HepG2 (cell line): ENCODE results near the gene DNAAF8. TPM values are rescaled to one million over a fixed set of nuclear protein-coding genes. Genes with fewer than 3 reads are reported as not detected.
A peak's percentile ranks its signal among the peaks of the same experiment; 100 is the strongest.

Source experiments
- ARID2 ChIP-seq: sonication (generic); formaldehyde crosslinking; IDR thresholded peaks from 2 replicates; pipeline ENCODE4 v1.8.1; 2022; ENCODE audit warnings: mild to moderate bottlenecking, missing genetic modification reagents, borderline replicate concordance
- CBX5 ChIP-seq: sonication (generic); formaldehyde crosslinking; IDR thresholded peaks from 2 replicates; pipeline ENCODE4 v1.4.0; 2020; ENCODE audit warnings: missing genetic modification reagents, borderline replicate concordance
- FOXK1 ChIP-seq: sonication (generic); formaldehyde crosslinking; IDR thresholded peaks from 2 replicates; pipeline ENCODE4 v1.4.0; 2020; ENCODE audit warnings: low read depth, missing genetic modification reagents, borderline replicate concordance
- KDM6A ChIP-seq: IDR thresholded peaks from 2 replicates; pipeline ENCODE4 v1.6.1; 2016; ENCODE audit warnings: low read depth
- KLF6 ChIP-seq: IDR thresholded peaks from 2 replicates; pipeline ENCODE4 v1.8.0; 2016; ENCODE audit warnings: missing biosample characterization, missing genetic modification reagents
- MED8 ChIP-seq: sonication (generic); formaldehyde crosslinking; IDR thresholded peaks from 2 replicates; pipeline ENCODE4 v1.8.1; 2023; ENCODE audit warnings: mild to moderate bottlenecking, missing genetic modification reagents; ENCODE audit not compliant: insufficient replicate concordance
- PPARG ChIP-seq: conservative IDR thresholded peaks from 2 replicates; pipeline ENCODE4 v1.6.1; 2016; ENCODE audit warnings: missing biosample characterization, missing genetic modification reagents
- SKI ChIP-seq: fragments of 450-650 bp; IDR thresholded peaks from one replicate; pipeline ENCODE4 v1.6.1; 2018; ENCODE audit warnings: mild to moderate bottlenecking; ENCODE audit not compliant: partially characterized antibody
- ZHX2 ChIP-seq, 2 experiments: sonication (generic) in 1 of 2; formaldehyde crosslinking in 1 of 2; IDR thresholded peaks; 2 replicates each; pipeline versions ENCODE4 v1.6.1 to v1.9.0; 2014 to 2022; ENCODE audit warnings: antibody characterized with exemption in 1 of 2, borderline replicate concordance in 1 of 2, inconsistent platforms in 1 of 2, low read depth in 1 of 2, missing genetic modification reagents in 1 of 2
- ZNF232 ChIP-seq: sonication (generic); formaldehyde crosslinking; IDR thresholded peaks from 2 replicates; pipeline ENCODE4 v1.4.0; 2020; ENCODE audit warnings: missing genetic modification reagents, borderline replicate concordance
- ZNF432 ChIP-seq: sonication (generic); formaldehyde crosslinking; IDR thresholded peaks from 2 replicates; pipeline ENCODE4 v1.5.0; 2020; ENCODE audit warnings: missing genetic modification reagents, mild to moderate bottlenecking, borderline replicate concordance
- ZNF597 ChIP-seq: sonication (generic); formaldehyde crosslinking; IDR thresholded peaks from 2 replicates; pipeline ENCODE4 v1.5.0; 2020; ENCODE audit warnings: missing genetic modification reagents
- ZNF703 ChIP-seq: sonication (generic); formaldehyde crosslinking; IDR thresholded peaks from 2 replicates; pipeline ENCODE4 v1.5.1; 2020; ENCODE audit warnings: missing genetic modification reagents, mild to moderate bottlenecking, moderate library complexity, borderline replicate concordance
- polyA plus RNA-seq, 8 experiments: library from polyadenylated mRNA; depleted of rRNA in 3 of 8; stranded (reverse) in 7 of 8; unstranded in 1 of 8; fragments of >200 nt; fragmentation: Illumina TruSeq in 4 of 8; extraction: Trizol in 4 of 8; gene quantifications; 2 replicates each; pipeline versions ENCODE4 v1.2.1 to v1.2.3, GENCODE V29; 2011 to 2016; ENCODE audit warnings: low read depth in 4 of 8, missing spikeins in 1 of 8, mixed read lengths in 1 of 8; ENCODE audit not compliant: insufficient read depth in 1 of 8
- total RNA-seq, 5 experiments: library from RNA; depleted of rRNA; stranded (reverse); fragments of >200 nt; fragmentation: Illumina TruSeq; extraction: Trizol; gene quantifications; 2 replicates each; pipeline ENCODE4 v1.2.3, GENCODE V29; 2016; ENCODE audit warnings: low read depth in 1 of 5
- TF ChIP-seq, protein P1 (sequence below): sonication (generic); formaldehyde crosslinking; conservative IDR thresholded peaks from 2 replicates; pipeline ENCODE4 v1.5.0; 2020; ENCODE audit warnings: missing genetic modification reagents

Gene DNAAF8
- total and polyA plus RNA-seq, 2 of the 13 experiments (the other 11 are each of a cell fraction or from before 2014, with no cell fraction given): 0.44 TPM; not detected in 1

DNA sequence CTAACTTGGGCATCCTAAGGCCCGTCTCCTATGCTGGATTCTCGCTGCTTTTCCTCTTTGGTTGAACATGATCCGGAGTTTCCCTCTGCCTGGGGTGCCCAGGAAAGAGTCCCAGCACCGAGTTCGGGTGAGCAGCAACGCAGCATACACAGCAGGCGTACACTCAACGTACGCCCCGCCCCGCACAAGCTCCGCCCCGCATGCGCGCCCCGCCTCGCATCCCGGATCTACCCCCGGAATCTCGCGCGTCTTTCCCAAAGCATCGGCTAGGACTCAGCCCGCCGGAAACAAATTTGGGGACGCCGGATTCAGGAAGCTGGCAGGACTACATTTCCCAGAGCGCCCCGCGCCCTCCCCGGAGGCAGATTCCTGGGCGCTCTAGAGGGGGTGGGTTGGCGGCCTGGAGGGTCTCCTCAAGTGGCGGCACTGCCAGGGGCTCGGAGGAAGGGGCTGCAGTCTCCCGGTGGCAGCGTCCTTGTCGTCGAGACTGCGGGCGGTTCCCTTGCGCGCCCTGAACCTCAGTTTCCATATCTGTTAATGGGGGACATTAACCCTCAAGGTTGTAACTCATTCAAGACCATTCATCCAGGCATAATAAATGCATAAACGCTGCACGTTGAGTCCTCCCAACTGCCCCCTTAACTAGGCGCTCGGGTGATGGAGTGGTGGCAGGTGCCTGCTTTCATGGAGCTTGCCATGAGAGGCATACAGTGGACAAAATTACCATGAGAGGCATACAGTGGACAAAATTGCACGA lies 34.4 kb downstream of the DNAAF8 start (continued):
- TF ChIP-seq ZNF232 (CRISPR knock-in tag): no peak
- no peak for TF ChIP-seq ZNF703 (CRISPR knock-in tag)
- no peak for TF ChIP-seq ZNF432 (CRISPR knock-in tag)
- TF ChIP-seq FOXK1: peak; percentile 73; the same call in 1 of the 2 replicates
- TF ChIP-seq CBX5 (CRISPR knock-in tag): 0 out of 2 replicates have a peak, but pooled peaks have one; percentile 43
- TF ChIP-seq, protein P1, sequence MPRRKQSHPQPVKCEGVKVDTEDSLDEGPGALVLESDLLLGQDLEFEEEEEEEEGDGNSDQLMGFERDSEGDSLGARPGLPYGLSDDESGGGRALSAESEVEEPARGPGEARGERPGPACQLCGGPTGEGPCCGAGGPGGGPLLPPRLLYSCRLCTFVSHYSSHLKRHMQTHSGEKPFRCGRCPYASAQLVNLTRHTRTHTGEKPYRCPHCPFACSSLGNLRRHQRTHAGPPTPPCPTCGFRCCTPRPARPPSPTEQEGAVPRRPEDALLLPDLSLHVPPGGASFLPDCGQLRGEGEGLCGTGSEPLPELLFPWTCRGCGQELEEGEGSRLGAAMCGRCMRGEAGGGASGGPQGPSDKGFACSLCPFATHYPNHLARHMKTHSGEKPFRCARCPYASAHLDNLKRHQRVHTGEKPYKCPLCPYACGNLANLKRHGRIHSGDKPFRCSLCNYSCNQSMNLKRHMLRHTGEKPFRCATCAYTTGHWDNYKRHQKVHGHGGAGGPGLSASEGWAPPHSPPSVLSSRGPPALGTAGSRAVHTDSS (CRISPR knock-in tag): no peak
- TF ChIP-seq MED8: no peak
- TF ChIP-seq KLF6 (CRISPR knock-in tag): no peak
- TF ChIP-seq ZNF597 (CRISPR knock-in tag): no peak
- no peak for TF ChIP-seq ZHX2 (IDR thresholded peaks at IDR 0.05; ENCODE audit: low read depth)
- TF ChIP-seq ZHX2 (CRISPR knock-in tag; IDR thresholded peaks at IDR 0.05; ENCODE audit: borderline replicate concordance): no peak
- no peak for TF ChIP-seq ARID2 (CRISPR knock-in tag)
- no peak for TF ChIP-seq SKI
- TF ChIP-seq PPARG (CRISPR knock-in tag): no peak; the same call in 1 of the 2 replicates
- TF ChIP-seq KDM6A (CRISPR knock-in tag): no peak
